Esophagus muscularis mucosa (tissue), 4 donors: ENCODE data around the gene FUT8. TPM values are rescaled to one million over a fixed set of nuclear protein-coding genes. Genes with fewer than 3 reads are reported as not detected.

Source experiments
- DNase-seq: peaks from one replicate; pipeline ENCODE4 v3.0.0-alpha.2; 2017; ENCODE audit errors: extremely low spot score
- H3K27ac ChIP-seq, 4 donors: fragments of 200-600 bp; sonication (generic); replicated peaks in 1 of 4; 1 replicate in 3 of 4; 2 replicates in 1 of 4; pipeline ENCODE4 v1.5.1; 2016 to 2019; ENCODE audit warnings: mild to moderate bottlenecking in 1 of 4
- H3K27me3 ChIP-seq, 4 donors: fragments of 200-600 bp; sonication (generic); one replicate each; pipeline versions ENCODE4 v1.5.1 to v1.6.0; 2016 to 2019
- H3K36me3 ChIP-seq, 4 donors: fragments of 200-600 bp; sonication (generic); one replicate each; pipeline ENCODE4 v1.5.1; 2016 to 2019
- H3K4me1 ChIP-seq, 4 donors: fragments of 200-600 bp; sonication (generic); one replicate each; pipeline ENCODE4 v1.5.1; 2016 to 2019
- H3K4me3 ChIP-seq, 4 donors: fragments of 200-600 bp; sonication (generic); 1 replicate in 2 of 4; 2 replicates in 2 of 4; pipeline ENCODE4 v1.5.1; 2016 to 2019; ENCODE audit warnings: mild to moderate bottlenecking in 4 of 4, moderate library complexity in 1 of 4
- H3K9me3 ChIP-seq, 4 donors: fragments of 200-600 bp; sonication (generic); 1 replicate in 3 of 4; 2 replicates in 1 of 4; pipeline ENCODE4 v1.5.1; 2016 to 2019
- EP300 ChIP-seq: sonication (generic); formaldehyde crosslinking; IDR thresholded peaks from one replicate; pipeline ENCODE4 v1.6.1; 2017; ENCODE audit warnings: antibody characterized with exemption
- POLR2A ChIP-seq: fragments of 450-650 bp; IDR thresholded peaks from one replicate; pipeline ENCODE4 v1.6.1; 2017; ENCODE audit warnings: antibody characterized with exemption, moderate library complexity, mild to moderate bottlenecking, low read depth
- POLR2AphosphoS5 ChIP-seq, 2 donors: sonication (generic); formaldehyde crosslinking; IDR thresholded peaks; one replicate each; pipeline ENCODE4 v1.6.1; 2017; ENCODE audit warnings: antibody characterized with exemption in 2 of 2
- WGBS: methylation state at CpG from one replicate; pipeline ENCODE4 v1.1.5; 2018; 5-methylcytosine and 5-hydroxymethylcytosine counted together
- intact Hi-C: fragments of 100-400 bp; cut with DNase I; formaldehyde crosslinking; loops from one replicate; pipeline ENCODE4 v1.15.1; 2023
- total RNA-seq, 4 donors: library from RNA; depleted of rRNA; stranded (reverse); fragments of >200 nt; gene quantifications; one replicate each; pipeline versions ENCODE4 v1.1.0 to v1.2.1, GENCODE V29; 2016
- TF ChIP-seq, protein P1 (sequence below), 3 experiments: fragments of 200-600 bp in 2 of 3; fragments of 450-650 bp in 1 of 3; sonication (generic) in 2 of 3; IDR thresholded peaks; one replicate each; pipeline ENCODE4 v1.5.1; 2017 to 2019; ENCODE audit warnings: antibody characterized with exemption in 3 of 3, mild to moderate bottlenecking in 2 of 3, moderate library complexity in 1 of 3

Gene FUT8
- total RNA-seq, 4 donors from 2014 or later: 12.8 to 22.2 (median 20.1) TPM

DNA sequence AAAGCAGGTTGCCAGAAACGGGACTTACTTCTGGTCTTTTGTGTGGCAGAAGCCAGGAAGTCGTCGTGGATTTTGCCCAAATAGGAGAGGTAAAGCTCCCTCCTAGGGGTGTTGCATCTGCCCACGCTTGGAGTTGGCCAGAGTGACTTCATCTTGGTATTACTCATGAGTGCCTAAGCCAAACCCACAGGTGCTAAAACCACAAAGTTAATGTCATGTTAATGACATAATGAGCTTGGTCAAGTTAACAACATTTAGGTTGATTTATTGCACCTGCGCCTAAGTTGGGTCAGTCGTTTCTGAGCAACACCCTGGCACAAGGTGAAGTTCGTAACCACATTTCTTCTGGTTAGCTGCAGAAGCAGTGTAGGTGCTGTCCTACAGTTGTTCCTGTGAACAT, 225.2 kb downstream of the FUT8 start:
- intact Hi-C loops: no loop called here
- no peak for DNase-seq
- no peak for TF ChIP-seq POLR2AphosphoS5 (IDR thresholded peaks at IDR 0.05)
- TF ChIP-seq, protein P1, sequence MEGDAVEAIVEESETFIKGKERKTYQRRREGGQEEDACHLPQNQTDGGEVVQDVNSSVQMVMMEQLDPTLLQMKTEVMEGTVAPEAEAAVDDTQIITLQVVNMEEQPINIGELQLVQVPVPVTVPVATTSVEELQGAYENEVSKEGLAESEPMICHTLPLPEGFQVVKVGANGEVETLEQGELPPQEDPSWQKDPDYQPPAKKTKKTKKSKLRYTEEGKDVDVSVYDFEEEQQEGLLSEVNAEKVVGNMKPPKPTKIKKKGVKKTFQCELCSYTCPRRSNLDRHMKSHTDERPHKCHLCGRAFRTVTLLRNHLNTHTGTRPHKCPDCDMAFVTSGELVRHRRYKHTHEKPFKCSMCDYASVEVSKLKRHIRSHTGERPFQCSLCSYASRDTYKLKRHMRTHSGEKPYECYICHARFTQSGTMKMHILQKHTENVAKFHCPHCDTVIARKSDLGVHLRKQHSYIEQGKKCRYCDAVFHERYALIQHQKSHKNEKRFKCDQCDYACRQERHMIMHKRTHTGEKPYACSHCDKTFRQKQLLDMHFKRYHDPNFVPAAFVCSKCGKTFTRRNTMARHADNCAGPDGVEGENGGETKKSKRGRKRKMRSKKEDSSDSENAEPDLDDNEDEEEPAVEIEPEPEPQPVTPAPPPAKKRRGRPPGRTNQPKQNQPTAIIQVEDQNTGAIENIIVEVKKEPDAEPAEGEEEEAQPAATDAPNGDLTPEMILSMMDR (IDR thresholded peaks at IDR 0.05): no peak
- TF ChIP-seq EP300: no peak
- no peak for TF ChIP-seq POLR2A
- WGBS: 89% methylated on average over 7 of the region's 7 CpGs
- Histone ChIP-seq H3K27ac (no peak overlapping the region), H3K4me1 (no peaks in the 10 kb centered on the region), H3K4me3 (no peak overlapping the region), H3K9me3 (peaks cover 0 to 8% (median 7%) of the 10 kb centered on the region in 4 donors), H3K36me3 (peaks cover 0 to 4% (median 0%) of the 10 kb centered on the region in 4 donors), H3K27me3 (no peaks in the 10 kb centered on the region)

DNA sequence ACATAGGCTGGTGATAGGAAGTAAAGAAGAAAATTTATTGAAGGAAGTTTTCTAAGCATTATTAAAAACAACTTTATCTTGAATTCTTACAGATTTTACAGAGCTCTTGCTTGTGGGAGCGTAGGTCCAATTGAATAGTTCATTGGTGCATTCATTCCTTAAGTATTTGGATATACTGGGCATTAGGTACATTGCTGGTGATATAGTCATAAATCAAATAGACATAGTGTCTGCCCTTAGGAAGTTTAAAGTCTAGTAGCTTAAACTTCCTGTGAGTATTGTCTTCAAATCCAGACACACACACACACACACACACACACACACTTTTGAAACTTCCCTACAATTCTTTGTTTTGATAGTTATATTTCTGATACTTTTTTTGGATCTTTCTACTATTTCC, 226.7 kb downstream of the FUT8 start:
- H3K4me1 ChIP-seq: no peaks in the 10 kb centered on the region
- H3K9me3 ChIP-seq: peaks cover 0 to 8% (median 7%) of the 10 kb centered on the region in 4 donors
- TF ChIP-seq POLR2A (no peak), EP300 (no peak), POLR2AphosphoS5 (IDR thresholded peaks at IDR 0.05) (no peak)
- TF ChIP-seq, protein P1 (IDR thresholded peaks at IDR 0.05): no peak
- H3K27ac ChIP-seq: no peak overlapping the region
- no peaks in the 10 kb centered on the region for H3K27me3 ChIP-seq
- no peak overlapping the region for H3K4me3 ChIP-seq
- no peak for DNase-seq
- WGBS: 87% methylated on average over 1 of the region's 1 CpG
- intact Hi-C loops: no loop called here
- H3K36me3 ChIP-seq: no peaks in the 10 kb centered on the region

DNA sequence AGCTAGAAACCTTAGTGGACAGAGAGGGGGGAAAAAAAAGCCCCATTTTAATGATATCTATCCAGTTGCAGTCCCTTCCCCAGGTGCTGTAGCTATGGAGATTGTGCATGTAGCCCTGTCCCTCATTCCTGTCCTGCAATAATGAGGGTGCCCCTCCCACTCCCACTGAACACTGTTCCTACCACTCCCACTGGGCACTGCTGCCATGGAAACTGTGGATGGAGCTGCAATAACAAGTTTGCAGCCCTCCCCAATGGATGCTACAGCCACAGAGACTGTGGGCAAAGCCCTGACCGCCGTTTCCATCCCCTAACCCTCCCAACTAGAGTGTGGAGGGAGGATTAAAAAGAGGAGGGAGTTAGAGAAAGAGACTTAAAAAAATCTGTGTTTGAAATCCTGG, 238.3 kb downstream of the FUT8 start:
- Histone ChIP-seq H3K9me3 (no peaks in the 10 kb centered on the region), H3K4me1 (no peaks in the 10 kb centered on the region), H3K4me3 (no peak overlapping the region), H3K27me3 (no peaks in the 10 kb centered on the region), H3K27ac (no peak overlapping the region), H3K36me3 (no peaks in the 10 kb centered on the region)
- intact Hi-C loops: no loop called here
- DNase-seq: no peak
- no peak for TF ChIP-seq POLR2A
- TF ChIP-seq EP300: no peak
- TF ChIP-seq POLR2AphosphoS5 (IDR thresholded peaks at IDR 0.05): no peak
- TF ChIP-seq, protein P1 (IDR thresholded peaks at IDR 0.05): no peak
- WGBS: 94% methylated on average over 2 of the region's 2 CpGs

DNA sequence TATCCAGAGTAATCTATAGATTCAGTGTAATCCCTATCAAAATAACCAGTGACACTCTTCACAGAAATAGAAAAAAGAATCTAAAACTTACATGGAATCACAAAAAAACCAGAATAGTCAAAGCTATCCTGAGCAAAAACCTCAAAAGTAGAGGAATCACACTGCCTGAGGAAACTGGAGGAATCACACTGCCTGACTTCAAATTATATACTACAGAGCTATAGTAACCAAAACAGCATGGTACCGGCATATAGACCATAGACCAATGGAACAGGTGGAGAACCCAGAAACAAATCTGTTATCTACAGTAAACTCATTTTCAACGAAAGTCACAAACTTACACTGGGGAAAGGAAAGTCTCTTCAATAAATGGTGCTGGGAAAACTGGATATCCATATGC, 244.0 kb downstream of the FUT8 start:
- WGBS: 95% methylated on average over 2 of the region's 2 CpGs
- TF ChIP-seq, protein P1 (IDR thresholded peaks at IDR 0.05): no peak
- no peak for TF ChIP-seq POLR2AphosphoS5 (IDR thresholded peaks at IDR 0.05)
- TF ChIP-seq POLR2A: no peak
- no peak for TF ChIP-seq EP300

DNA sequence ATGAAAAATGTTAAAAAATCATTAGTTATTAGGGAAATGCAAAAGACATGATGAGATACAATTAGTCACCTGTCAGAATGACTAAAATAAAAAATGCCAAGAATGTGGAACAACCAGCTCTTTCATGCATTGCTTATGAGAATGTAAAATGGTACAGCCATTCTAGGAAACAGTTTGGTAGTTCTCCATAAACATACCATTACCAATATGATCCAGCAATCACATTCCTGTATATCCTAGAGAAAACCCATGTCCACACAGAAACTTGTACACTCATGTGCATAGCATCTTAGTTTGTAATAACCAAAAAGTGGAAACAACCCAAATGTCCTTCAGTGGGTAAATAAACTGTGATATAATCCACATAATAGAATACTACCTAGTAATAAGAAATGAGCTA, 245.7 kb downstream of the FUT8 start:
- Histone ChIP-seq H3K9me3 (no peaks in the 10 kb centered on the region), H3K36me3 (no peaks in the 10 kb centered on the region), H3K4me3 (no peak overlapping the region), H3K27me3 (no peaks in the 10 kb centered on the region), H3K4me1 (no peaks in the 10 kb centered on the region), H3K27ac (no peak overlapping the region)
- intact Hi-C loops: no loop called here
- TF ChIP-seq POLR2AphosphoS5 (IDR thresholded peaks at IDR 0.05) (no peak), EP300 (no peak), POLR2A (no peak)
- TF ChIP-seq, protein P1 (IDR thresholded peaks at IDR 0.05): no peak
- no peak for DNase-seq

More for the DNA sequence above, 244.0 kb downstream of the FUT8 start:
- Histone ChIP-seq H3K27ac (no peak overlapping the region), H3K4me3 (no peak overlapping the region), H3K9me3 (no peaks in the 10 kb centered on the region), H3K27me3 (no peaks in the 10 kb centered on the region), H3K4me1 (no peaks in the 10 kb centered on the region), H3K36me3 (no peaks in the 10 kb centered on the region)
- no peak for DNase-seq
- intact Hi-C loops: no loop called here
